ENCODE measurements around the gene RXFP2. TPM values are rescaled to one million over a fixed set of nuclear protein-coding genes. Genes with fewer than 3 reads are reported as not detected.
A peak's percentile ranks its signal among the peaks of the same experiment; 100 is the strongest.

RXFP2 gene
- polyA plus RNA-seq, 1 of the 3 experiments (the other 2 are of a cell fraction): not detected

DNA sequence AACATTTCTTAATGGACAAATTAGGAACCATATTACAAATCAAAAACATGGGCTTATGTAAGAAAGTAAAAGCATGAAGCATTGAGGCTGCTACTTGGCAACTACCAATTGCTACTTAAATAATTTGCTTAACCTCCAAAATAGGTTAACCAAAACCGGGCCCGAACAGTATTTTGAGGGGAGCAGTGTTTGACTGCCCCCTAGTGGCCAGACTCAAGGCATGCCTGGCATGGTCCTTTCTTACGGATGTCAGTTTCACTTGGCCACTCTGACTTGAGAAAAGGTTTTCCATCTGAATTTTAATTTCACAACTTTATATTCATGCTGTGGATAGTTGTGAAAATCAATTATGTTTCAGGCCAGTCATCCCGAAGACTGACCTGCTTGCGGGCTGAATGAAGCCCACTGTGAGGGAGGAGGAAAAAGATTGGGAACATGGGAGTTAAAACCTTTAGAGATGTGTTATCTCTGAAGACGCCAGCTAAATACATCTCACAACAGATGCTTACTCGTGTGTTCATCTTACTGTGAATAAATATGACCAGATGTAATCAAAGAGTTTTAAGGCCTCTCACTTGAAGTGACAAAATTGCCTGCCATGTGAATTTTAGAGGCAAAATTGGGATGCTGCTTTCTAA, 2.9 kb downstream of the RXFP2 start:
- Histone ChIP-seq H3K9me3 (no peaks in the 10 kb centered on the region), H3K9me2 (no peaks in the 10 kb centered on the region), H4K20me1 (ENCODE audit: insufficient read depth) (no peaks in the 10 kb centered on the region), H3K79me2 (ENCODE audit: insufficient read depth) (no peaks in the 10 kb centered on the region), H3K36me3 (replicated peaks in 1 of 2; ENCODE audit: control insufficient read depth in 1 of 2, insufficient read depth in 2 of 2, low read length in 1 of 2) (no peaks in the 10 kb centered on the region), H3K27me3 (ENCODE audit: insufficient read depth) (no peaks in the 10 kb centered on the region), H3K4me1 (ENCODE audit: control insufficient read depth in 1 of 2, insufficient read depth in 2 of 2, low read depth in 1 of 2, low read length in 1 of 2) (no peaks in the 10 kb centered on the region; a peak in 1 of 4 replicates), H3K9ac (no peak overlapping the region), H3K4me3 (ENCODE audit: low read depth in 2 of 2, low read length in 1 of 2) (peak overlapping the region in 1 of 2 experiments; percentile 20; a peak in 1 of 4 replicates), H3K4me2 (peak overlapping the region; percentile 18; the same call in 1 of the 2 replicates), H3F3A (replicated peaks; ENCODE audit: insufficient read depth) (no peaks in the 10 kb centered on the region), H2AFZ (ENCODE audit: low read depth) (peak overlapping the region; percentile 60), H3K27ac (ENCODE audit: low read depth in 2 of 2, low read length in 1 of 2) (no peak overlapping the region)
- WGBS (ENCODE audit: low lambda C conversion rate): 18% methylated on average over 7 of the region's 7 CpGs
- peak; percentile 66 for DNase-seq
- POLR2A ChIA-PET: no interaction called here
- TF ChIP-seq YY1 (IDR thresholded peaks at IDR 0.05; ENCODE audit: low read depth) (no peak), TEAD4 (IDR thresholded peaks at IDR 0.05; ENCODE audit: borderline replicate concordance, insufficient read depth) (no peak), RAD21 (IDR thresholded peaks at IDR 0.05; ENCODE audit: low read length) (peak; percentile 99), TAF1 (IDR thresholded peaks at IDR 0.05; ENCODE audit: borderline replicate concordance, low read depth, low read length) (no peak), RFX5 (IDR thresholded peaks at IDR 0.05; ENCODE audit: low read length) (no peak), MXI1 (IDR thresholded peaks at IDR 0.05; ENCODE audit: low read depth, low read length) (0 out of 2 replicates have a peak, but pooled peaks have one; percentile 14), RXRA (IDR thresholded peaks at IDR 0.05; ENCODE audit: borderline replicate concordance, low read depth) (no peak), CTCF (IDR thresholded peaks at IDR 0.05) (peak; percentile 98), SMC3 (IDR thresholded peaks at IDR 0.05; ENCODE audit: low read depth, low read length) (peak; percentile 96), NRF1 (IDR thresholded peaks at IDR 0.05; ENCODE audit: low read depth, low read length) (0 out of 2 replicates have a peak, but pooled peaks have one; percentile 24)
- TF ChIP-seq, protein P1, sequence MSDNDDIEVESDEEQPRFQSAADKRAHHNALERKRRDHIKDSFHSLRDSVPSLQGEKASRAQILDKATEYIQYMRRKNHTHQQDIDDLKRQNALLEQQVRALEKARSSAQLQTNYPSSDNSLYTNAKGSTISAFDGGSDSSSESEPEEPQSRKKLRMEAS (IDR thresholded peaks at IDR 0.05; ENCODE audit: low read depth): no peak
- TF ChIP-seq, protein P2, sequence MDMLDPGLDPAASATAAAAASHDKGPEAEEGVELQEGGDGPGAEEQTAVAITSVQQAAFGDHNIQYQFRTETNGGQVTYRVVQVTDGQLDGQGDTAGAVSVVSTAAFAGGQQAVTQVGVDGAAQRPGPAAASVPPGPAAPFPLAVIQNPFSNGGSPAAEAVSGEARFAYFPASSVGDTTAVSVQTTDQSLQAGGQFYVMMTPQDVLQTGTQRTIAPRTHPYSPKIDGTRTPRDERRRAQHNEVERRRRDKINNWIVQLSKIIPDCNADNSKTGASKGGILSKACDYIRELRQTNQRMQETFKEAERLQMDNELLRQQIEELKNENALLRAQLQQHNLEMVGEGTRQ (IDR thresholded peaks at IDR 0.05; ENCODE audit: borderline replicate concordance, low read depth, low read length): no peak
- CTCF ChIA-PET: interaction anchor here (0.6 to 9.6 kb wide), 16 partner anchors 8 to 505 kb away, joined by 3 to 66 read pairs (median 5); no protein-coding TSS in a partner anchor

DNA sequence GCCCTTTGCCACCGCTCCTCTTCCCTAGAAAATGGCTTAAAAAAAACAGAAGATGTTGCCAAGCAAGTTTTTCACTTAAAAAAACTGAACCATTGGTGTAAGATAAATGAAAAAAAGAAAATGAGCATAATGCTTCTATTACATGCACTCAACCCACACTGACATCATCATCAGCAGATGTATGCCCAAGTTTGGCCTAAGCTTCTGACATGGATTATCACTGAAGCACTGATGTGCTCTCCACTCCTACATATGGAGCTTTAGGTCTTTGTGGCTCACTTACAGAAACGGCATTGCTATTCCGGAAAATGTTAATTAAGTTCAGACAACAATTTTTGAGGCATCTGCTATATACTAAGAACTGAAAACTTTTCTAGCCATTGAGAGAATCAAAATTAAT, 8.0 kb downstream of the RXFP2 start:
- POLR2A ChIA-PET: no interaction called here
- no peaks in the 10 kb centered on the region for H4K20me1 ChIP-seq (ENCODE audit: insufficient read depth)
- no peak overlapping the region for H2AFZ ChIP-seq (ENCODE audit: low read depth)
- H3K36me3 ChIP-seq (replicated peaks in 1 of 2; ENCODE audit: control insufficient read depth in 1 of 2, insufficient read depth in 2 of 2, low read length in 1 of 2): no peaks in the 10 kb centered on the region
- H3K27me3 ChIP-seq (ENCODE audit: insufficient read depth): no peaks in the 10 kb centered on the region
- H3K27ac ChIP-seq (ENCODE audit: low read depth in 2 of 2, low read length in 1 of 2): no peak overlapping the region
- H3F3A ChIP-seq (replicated peaks; ENCODE audit: insufficient read depth): peaks cover 18% of the 10 kb centered on the region
- DNase-seq: no peak
- TF ChIP-seq GATA2 (CRISPR knock-in tag; IDR thresholded peaks at IDR 0.05) (no peak), EP300 (IDR thresholded peaks at IDR 0.05; ENCODE audit: borderline replicate concordance in 1 of 2, low read depth in 1 of 2, low read length in 1 of 2) (no peak), RFX5 (IDR thresholded peaks at IDR 0.05; ENCODE audit: low read length) (no peak), RCOR1 (IDR thresholded peaks at IDR 0.05; ENCODE audit: low read length) (no peak), ELF1 (IDR thresholded peaks at IDR 0.05) (no peak), FOXJ3 (CRISPR knock-in tag; IDR thresholded peaks at IDR 0.05) (no peak), CHD2 (IDR thresholded peaks at IDR 0.05; ENCODE audit: low read length, partially characterized antibody) (no peak), RXRA (IDR thresholded peaks at IDR 0.05; ENCODE audit: borderline replicate concordance, low read depth) (no peak), RAD21 (IDR thresholded peaks at IDR 0.05; ENCODE audit: low read length) (no peak), FOSL2 (IDR thresholded peaks at IDR 0.05; ENCODE audit: borderline replicate concordance, low read depth) (no peak)
- TF ChIP-seq, protein P3, sequence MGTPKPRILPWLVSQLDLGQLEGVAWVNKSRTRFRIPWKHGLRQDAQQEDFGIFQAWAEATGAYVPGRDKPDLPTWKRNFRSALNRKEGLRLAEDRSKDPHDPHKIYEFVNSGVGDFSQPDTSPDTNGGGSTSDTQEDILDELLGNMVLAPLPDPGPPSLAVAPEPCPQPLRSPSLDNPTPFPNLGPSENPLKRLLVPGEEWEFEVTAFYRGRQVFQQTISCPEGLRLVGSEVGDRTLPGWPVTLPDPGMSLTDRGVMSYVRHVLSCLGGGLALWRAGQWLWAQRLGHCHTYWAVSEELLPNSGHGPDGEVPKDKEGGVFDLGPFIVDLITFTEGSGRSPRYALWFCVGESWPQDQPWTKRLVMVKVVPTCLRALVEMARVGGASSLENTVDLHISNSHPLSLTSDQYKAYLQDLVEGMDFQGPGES (IDR thresholded peaks at IDR 0.05; ENCODE audit: low read depth, low read length): no peak
- no peak overlapping the region for H3K4me2 ChIP-seq
- no peak overlapping the region for H3K9ac ChIP-seq
- H3K4me3 ChIP-seq (ENCODE audit: low read depth in 2 of 2, low read length in 1 of 2): no peak overlapping the region
- CTCF ChIA-PET: interaction anchor here (0.8 to 9.6 kb wide), 5 partner anchors 14 to 511 kb away, joined by 3 to 66 read pairs (median 4); no protein-coding TSS in a partner anchor
- H3K79me2 ChIP-seq (ENCODE audit: insufficient read depth): no peaks in the 10 kb centered on the region
- WGBS (ENCODE audit: low lambda C conversion rate): 85% methylated on average over 3 of the region's 3 CpGs
- peaks cover 0 to 14% of the 10 kb centered on the region in 2 experiments; a peak in 2 of 4 replicates for H3K4me1 ChIP-seq (ENCODE audit: control insufficient read depth in 1 of 2, insufficient read depth in 2 of 2, low read depth in 1 of 2, low read length in 1 of 2)
- H3K9me2 ChIP-seq: no peaks in the 10 kb centered on the region
- no peaks in the 10 kb centered on the region for H3K9me3 ChIP-seq

All from SK-N-SH (cell line).